ENCODE results near the gene GDPGP1. TPM values are rescaled to one million over a fixed set of nuclear protein-coding genes. Genes with fewer than 3 reads are reported as not detected.

The GDPGP1 gene
- polyA plus RNA-seq, 1 donor (not counting 4 experiments of a cell fraction or from before 2014, with no cell fraction given): 0.92 TPM

DNA sequence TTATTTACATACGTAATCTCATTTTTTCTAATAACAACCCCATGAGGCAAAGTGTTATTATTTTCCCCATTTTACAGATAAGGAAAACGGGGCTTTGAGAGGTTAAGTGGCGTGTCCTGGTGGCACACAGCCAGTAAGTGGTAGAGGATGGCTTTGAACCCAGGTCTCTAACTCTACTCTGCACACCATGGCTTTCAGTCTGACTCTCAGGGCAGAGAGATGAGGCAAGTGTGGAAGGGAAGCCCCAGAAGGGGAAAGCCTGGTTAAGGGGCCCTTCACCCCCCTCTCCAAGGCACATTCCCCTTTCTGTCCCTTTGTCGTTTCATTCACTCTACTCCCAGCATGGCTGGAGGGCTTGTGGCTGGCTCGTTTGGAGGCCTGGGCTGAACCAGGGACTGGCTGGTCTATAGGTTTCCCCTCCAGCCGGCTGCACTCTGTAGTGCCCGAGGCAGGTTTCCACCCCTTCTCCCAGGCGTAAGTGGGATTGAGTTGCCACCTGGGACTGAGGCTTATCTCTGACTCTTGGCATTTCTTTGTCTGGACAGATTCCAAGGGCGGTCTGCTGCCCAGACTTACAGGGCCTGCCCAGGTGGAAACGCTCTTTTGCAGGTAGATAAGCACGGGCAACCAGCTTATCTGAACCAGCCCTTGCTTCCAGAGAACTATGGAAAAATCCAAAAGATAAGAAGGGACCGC lies 20.7 kb upstream of the GDPGP1 start:
- H3K9me1 ChIP-seq (ENCODE audit: control insufficient read depth, extremely low read depth, insufficient read depth, low read length): peaks cover 4% of the 10 kb centered on the region
- TF ChIP-seq, protein P1, sequence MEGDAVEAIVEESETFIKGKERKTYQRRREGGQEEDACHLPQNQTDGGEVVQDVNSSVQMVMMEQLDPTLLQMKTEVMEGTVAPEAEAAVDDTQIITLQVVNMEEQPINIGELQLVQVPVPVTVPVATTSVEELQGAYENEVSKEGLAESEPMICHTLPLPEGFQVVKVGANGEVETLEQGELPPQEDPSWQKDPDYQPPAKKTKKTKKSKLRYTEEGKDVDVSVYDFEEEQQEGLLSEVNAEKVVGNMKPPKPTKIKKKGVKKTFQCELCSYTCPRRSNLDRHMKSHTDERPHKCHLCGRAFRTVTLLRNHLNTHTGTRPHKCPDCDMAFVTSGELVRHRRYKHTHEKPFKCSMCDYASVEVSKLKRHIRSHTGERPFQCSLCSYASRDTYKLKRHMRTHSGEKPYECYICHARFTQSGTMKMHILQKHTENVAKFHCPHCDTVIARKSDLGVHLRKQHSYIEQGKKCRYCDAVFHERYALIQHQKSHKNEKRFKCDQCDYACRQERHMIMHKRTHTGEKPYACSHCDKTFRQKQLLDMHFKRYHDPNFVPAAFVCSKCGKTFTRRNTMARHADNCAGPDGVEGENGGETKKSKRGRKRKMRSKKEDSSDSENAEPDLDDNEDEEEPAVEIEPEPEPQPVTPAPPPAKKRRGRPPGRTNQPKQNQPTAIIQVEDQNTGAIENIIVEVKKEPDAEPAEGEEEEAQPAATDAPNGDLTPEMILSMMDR (optimal IDR thresholded peaks at IDR 0.05 in 1 of 3, IDR thresholded peaks at IDR 0.05 in 1 of 3, conservative IDR thresholded peaks at IDR 0.05 in 1 of 3; ENCODE audit: extremely low read depth in 1 of 3, insufficient read depth in 2 of 3, low read length in 3 of 3): no peak
- TF ChIP-seq EZH2 (IDR thresholded peaks at IDR 0.05; ENCODE audit: low read length): no peak
- H3K4me3 ChIP-seq (ENCODE audit: control insufficient read depth in 2 of 3, extremely low read depth in 1 of 3, insufficient read depth in 2 of 3, low read depth in 1 of 3, low read length in 3 of 3): peak overlapping the region in 1 of 3 experiments; percentile 10
- DNase-seq (ENCODE audit: low read depth, low spot score): peak; percentile 90
- dilution Hi-C loops (cut with MboI; ENCODE audit: extremely low pct_ligation_motif_present, low sequenced_read_pairs): no loop called here
- H2AFZ ChIP-seq (ENCODE audit: control insufficient read depth, low read length): no peak overlapping the region
- H3K9me3 ChIP-seq (ENCODE audit: control insufficient read depth, low read depth, low read length): no peaks in the 10 kb centered on the region
- peak overlapping the region; percentile 98 for H3K27ac ChIP-seq (ENCODE audit: control insufficient read depth, insufficient read depth, low read length)
- peaks cover 6 to 58% of the 10 kb centered on the region in 2 experiments for H3K36me3 ChIP-seq (ENCODE audit: control insufficient read depth in 2 of 2, extremely low read depth in 1 of 2, insufficient read depth in 2 of 2, low read length in 2 of 2)
- H3K79me2 ChIP-seq (ENCODE audit: control insufficient read depth, insufficient read depth, low read length): peaks cover 77% of the 10 kb centered on the region
- peaks cover 74% of the 10 kb centered on the region for H3K4me1 ChIP-seq (ENCODE audit: control insufficient read depth, extremely low read depth, insufficient read depth, low read length)
- peak overlapping the region; percentile 88 for H3K9ac ChIP-seq (ENCODE audit: control insufficient read depth, extremely low read depth, insufficient read depth, low read length)
- no peak for FAIRE-seq
- H3K4me2 ChIP-seq (ENCODE audit: control insufficient read depth, extremely low read depth, insufficient read depth, low read depth, low read length): peak overlapping the region; percentile 91
- no peaks in the 10 kb centered on the region for H3K27me3 ChIP-seq (ENCODE audit: control insufficient read depth, extremely low read depth, insufficient read depth, low read length)
- no peaks in the 10 kb centered on the region for H4K20me1 ChIP-seq (ENCODE audit: control insufficient read depth, extremely low read depth, insufficient read depth, low read length)

DNA sequence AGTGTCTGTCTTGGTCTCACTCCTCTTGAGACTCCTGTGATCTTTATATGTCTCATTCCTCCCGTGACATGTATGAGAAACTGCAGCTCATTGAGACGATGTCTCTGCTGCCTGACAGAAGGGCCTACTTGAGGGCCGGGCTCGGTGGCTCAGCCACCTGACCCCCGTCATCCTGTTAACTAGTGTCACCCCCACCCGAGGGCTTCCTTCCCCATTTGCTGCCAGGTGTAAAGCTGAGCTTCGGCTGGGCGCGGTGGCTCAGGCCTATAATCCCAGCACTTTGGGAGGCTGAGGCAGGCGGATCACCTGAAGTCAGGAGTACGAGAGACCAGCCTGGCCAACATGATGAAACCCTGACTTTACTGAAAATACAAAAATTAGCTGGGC lies 20.2 kb upstream of the GDPGP1 start:
- no peak for FAIRE-seq

More for the DNA sequence above, 20.2 kb upstream of the GDPGP1 start:
- no peak for TF ChIP-seq EZH2 (IDR thresholded peaks at IDR 0.05; ENCODE audit: low read length)
- TF ChIP-seq, protein P1 (optimal IDR thresholded peaks at IDR 0.05 in 1 of 3, IDR thresholded peaks at IDR 0.05 in 1 of 3, conservative IDR thresholded peaks at IDR 0.05 in 1 of 3; ENCODE audit: extremely low read depth in 1 of 3, insufficient read depth in 2 of 3, low read length in 3 of 3): no peak
- no peak for DNase-seq (ENCODE audit: low read depth, low spot score)
- Histone ChIP-seq H3K9ac (ENCODE audit: control insufficient read depth, extremely low read depth, insufficient read depth, low read length) (peak overlapping the region; percentile 88), H3K4me1 (ENCODE audit: control insufficient read depth, extremely low read depth, insufficient read depth, low read length) (peaks cover 73% of the 10 kb centered on the region), H3K27me3 (ENCODE audit: control insufficient read depth, extremely low read depth, insufficient read depth, low read length) (no peaks in the 10 kb centered on the region), H3K9me3 (ENCODE audit: control insufficient read depth, low read depth, low read length) (no peaks in the 10 kb centered on the region), H3K4me3 (ENCODE audit: control insufficient read depth in 2 of 3, extremely low read depth in 1 of 3, insufficient read depth in 2 of 3, low read depth in 1 of 3, low read length in 3 of 3) (no peak overlapping the region), H3K9me1 (ENCODE audit: control insufficient read depth, extremely low read depth, insufficient read depth, low read length) (peaks cover 4% of the 10 kb centered on the region), H3K79me2 (ENCODE audit: control insufficient read depth, insufficient read depth, low read length) (peaks cover 75% of the 10 kb centered on the region), H2AFZ (ENCODE audit: control insufficient read depth, low read length) (no peak overlapping the region), H3K27ac (ENCODE audit: control insufficient read depth, insufficient read depth, low read length) (peak overlapping the region; percentile 98), H4K20me1 (ENCODE audit: control insufficient read depth, extremely low read depth, insufficient read depth, low read length) (no peaks in the 10 kb centered on the region), H3K4me2 (ENCODE audit: control insufficient read depth, extremely low read depth, insufficient read depth, low read depth, low read length) (peak overlapping the region; percentile 91), H3K36me3 (ENCODE audit: control insufficient read depth in 2 of 2, extremely low read depth in 1 of 2, insufficient read depth in 2 of 2, low read length in 2 of 2) (peaks cover 8 to 59% of the 10 kb centered on the region in 2 experiments)
- dilution Hi-C loops (cut with MboI; ENCODE audit: extremely low pct_ligation_motif_present, low sequenced_read_pairs): no loop called here

Measured in keratinocyte (primary cell).